WTC11 (cell line): ENCODE data around the gene KIF6. TPM values are rescaled to one million over a fixed set of nuclear protein-coding genes. Genes with fewer than 3 reads are reported as not detected.

Source experiments
- ATAC-seq: fragments of 200-7000 bp; cut with Tn5 transposase; 2 replicates; pipeline ENCODE4 v1.10.0; 2021; ENCODE audit warnings: mild to moderate bottlenecking, moderate library complexity
- CTCF ChIA-PET: fragments of 300-600 bp; sonication (Branson Sonifier 250); formaldehyde crosslinking; loops from one replicate; lab custom pipeline; 2021; ENCODE audit warnings: antibody characterized with exemption; lab: Charles Lee
- POLR2A ChIA-PET: fragments of 350-600 bp; sonication (Branson Sonifier 250); formaldehyde crosslinking; loops from one replicate; lab custom pipeline; 2021; ENCODE audit warnings: antibody characterized with exemption; lab: Charles Lee
- DNase-seq: peaks from one replicate; pipeline ENCODE4 v3.0.0; 2021; ENCODE audit warnings: low spot score
- H3K27ac Mint-ChIP-seq: 2 replicates; pipeline ENCODE4 v1.8.0; 2021; ENCODE audit warnings: mixed read lengths
- H3K27me3 Mint-ChIP-seq: 2 replicates; pipeline ENCODE4 v1.8.0; 2021; ENCODE audit warnings: low read depth, mild to moderate bottlenecking, moderate library complexity, mixed read lengths
- H3K36me3 Mint-ChIP-seq: 2 replicates; pipeline ENCODE4 v1.8.0; 2021; ENCODE audit warnings: mixed read lengths
- H3K4me1 Mint-ChIP-seq: 2 replicates; pipeline ENCODE4 v1.8.0; 2022; ENCODE audit warnings: mixed read lengths
- H3K4me3 Mint-ChIP-seq: 2 replicates; pipeline ENCODE4 v1.8.0; 2021; ENCODE audit warnings: mild to moderate bottlenecking, moderate library complexity, mixed read lengths
- H3K9me3 Mint-ChIP-seq: 2 replicates; pipeline ENCODE4 v1.8.0; 2021; ENCODE audit warnings: mixed read lengths
- AFF4 ChIP-seq: sonication (generic); formaldehyde crosslinking; IDR thresholded peaks from 2 replicates; pipeline ENCODE4 v1.8.1; 2023; ENCODE audit warnings: mild to moderate bottlenecking, missing genetic modification reagents, borderline replicate concordance
- AR ChIP-seq: fragments of 250-450 bp; sonication (Bioruptor Pico); IDR thresholded peaks from 2 replicates; pipeline ENCODE4 v1.9.0; 2021; ENCODE audit warnings: mild to moderate bottlenecking
- ATF3 ChIP-seq: sonication (generic); formaldehyde crosslinking; conservative IDR thresholded peaks from 2 replicates; pipeline ENCODE4 v1.8.1; 2022; ENCODE audit warnings: mild to moderate bottlenecking, missing genetic modification reagents
- ATF6 ChIP-seq: sonication (generic); formaldehyde crosslinking; IDR thresholded peaks from 2 replicates; pipeline ENCODE4 v1.8.1; 2023; ENCODE audit warnings: mild to moderate bottlenecking, missing genetic modification reagents
- CDX4 ChIP-seq: fragments of 250-450 bp; sonication (Bioruptor Pico); IDR thresholded peaks from 2 replicates; pipeline ENCODE4 v1.9.0; 2021; ENCODE audit warnings: moderate library complexity, mild to moderate bottlenecking, inconsistent platforms, borderline replicate concordance
- CREB1 ChIP-seq: sonication (generic); formaldehyde crosslinking; IDR thresholded peaks from 2 replicates; pipeline ENCODE4 v1.8.0; 2023; ENCODE audit warnings: mild to moderate bottlenecking, missing genetic modification reagents
- FOXP1 ChIP-seq: sonication (generic); formaldehyde crosslinking; IDR thresholded peaks from 2 replicates; pipeline ENCODE4 v1.8.0; 2022; ENCODE audit warnings: missing genetic modification reagents, mild to moderate bottlenecking, moderate library complexity, borderline replicate concordance
- FOXP4 ChIP-seq: sonication (generic); formaldehyde crosslinking; IDR thresholded peaks from 2 replicates; pipeline ENCODE4 v1.8.0; 2022; ENCODE audit warnings: mild to moderate bottlenecking, missing genetic modification reagents
- JAZF1 ChIP-seq: fragments of 250-450 bp; sonication (Bioruptor Pico); IDR thresholded peaks from 2 replicates; pipeline ENCODE4 v1.9.0; 2021; ENCODE audit warnings: moderate library complexity, mild to moderate bottlenecking, inconsistent platforms
- NFE2L1 ChIP-seq: sonication (generic); formaldehyde crosslinking; IDR thresholded peaks from 2 replicates; pipeline ENCODE4 v1.8.1; 2023; ENCODE audit warnings: missing genetic modification reagents
- PRDM15 ChIP-seq: sonication (generic); formaldehyde crosslinking; IDR thresholded peaks from 2 replicates; pipeline ENCODE4 v1.8.0; 2022; ENCODE audit warnings: missing genetic modification reagents
- SOX15 ChIP-seq: fragments of 250-450 bp; sonication (Bioruptor Pico); IDR thresholded peaks from 2 replicates; pipeline ENCODE4 v1.9.0; 2021; ENCODE audit warnings: mild to moderate bottlenecking
- ZNF138 ChIP-seq: sonication (generic); formaldehyde crosslinking; conservative IDR thresholded peaks from 2 replicates; pipeline ENCODE4 v1.8.1; 2022; ENCODE audit warnings: mild to moderate bottlenecking, moderate library complexity, missing genetic modification reagents
- ZNF219 ChIP-seq: sonication (generic); formaldehyde crosslinking; IDR thresholded peaks from 2 replicates; pipeline ENCODE4 v1.8.0; 2023; ENCODE audit warnings: missing genetic modification reagents, mild to moderate bottlenecking, borderline replicate concordance
- total RNA-seq: library from RNA; stranded (reverse); gene quantifications from 3 replicates; pipeline ENCODE4 v1.2.3, GENCODE V29; 2021

The KIF6 gene
- total RNA-seq, 1 experiment from 2014 or later = 0.57 TPM

GRCh38 chr6:39428816-39429215 is 296.4 kb downstream of the KIF6 start:
- peaks cover 38% of the 10 kb centered on the region for H3K4me1 Mint-ChIP-seq
- H3K27me3 Mint-ChIP-seq = no peaks in the 10 kb centered on the region
- H3K27ac Mint-ChIP-seq = no peak overlapping the region
- ChIA-PET CTCF (interaction anchor here (1.8 kb wide), 1 partner anchor 67 kb away, joined by 4 read pairs; no protein-coding TSS in a partner anchor), POLR2A (no interaction called here)
- 0 out of 2 replicates have a peak, but pooled peaks cover 4% of the 10 kb centered on the region for H3K9me3 Mint-ChIP-seq
- H3K4me3 Mint-ChIP-seq = no peak overlapping the region
- ATAC-seq (no peak), DNase-seq (no peak)
- no peaks in the 10 kb centered on the region for H3K36me3 Mint-ChIP-seq
- TF ChIP-seq ZNF138 (no peak), ATF3 (CRISPR knock-in tag) (no peak), CDX4 (no peak), PRDM15 (CRISPR knock-in tag) (no peak), FOXP4 (CRISPR knock-in tag) (no peak), FOXP1 (no peak), CREB1 (no peak), SOX15 (CRISPR knock-in tag) (no peak), JAZF1 (CRISPR knock-in tag) (no peak), ATF6 (CRISPR knock-in tag) (no peak), NFE2L1 (CRISPR knock-in tag) (no peak)

- H3K36me3 Mint-ChIP-seq = no peaks in the 10 kb centered on the region
- H3K9me3 Mint-ChIP-seq = 0 out of 2 replicates have a peak, but pooled peaks cover 4% of the 10 kb centered on the region
- DNase-seq = no peak
- ChIA-PET CTCF (no interaction called here), POLR2A (no interaction called here)
- no peak overlapping the region for H3K4me3 Mint-ChIP-seq
- ATAC-seq = no peak
- H3K27me3 Mint-ChIP-seq = no peaks in the 10 kb centered on the region
- H3K27ac Mint-ChIP-seq = no peak overlapping the region
- H3K4me1 Mint-ChIP-seq = peaks cover 33% of the 10 kb centered on the region
- TF ChIP-seq CREB1 (no peak), AFF4 (CRISPR knock-in tag) (no peak), ZNF219 (CRISPR knock-in tag) (no peak), ZNF138 (no peak), PRDM15 (CRISPR knock-in tag) (no peak), AR (no peak)
Measured at GRCh38 chr6:39428152-39428551, 297.1 kb downstream of the KIF6 start.
